Tibial artery (tissue), 4 donors: ENCODE measurements around the gene PTPN12.
"Not testable (repeated sequence)": the region's sequence is repeated elsewhere in the genome, so short reads cannot be mapped to it uniquely, and the experiment has no call there.

Experiments
- DNase-seq, 2 donors: peaks; one replicate each; pipeline ENCODE4 v3.0.0-alpha.2; 2019
- H3K27ac ChIP-seq, 2 donors: fragments of 200-600 bp; sonication (generic) in 1 of 2; 1 replicate in 1 of 2; 2 replicates in 1 of 2; pipeline ENCODE4 v1.5.1; 2018 to 2019; ENCODE audit warnings: mild to moderate bottlenecking in 1 of 2
- H3K27me3 ChIP-seq, 2 donors: fragments of 200-600 bp; sonication (generic) in 1 of 2; one replicate each; pipeline versions ENCODE4 v1.5.1 to v1.6.0; 2016 to 2019
- H3K36me3 ChIP-seq, 3 donors: fragments of 200-600 bp; sonication (generic) in 2 of 3; one replicate each; pipeline ENCODE4 v1.5.1; 2016 to 2019; ENCODE audit warnings: mild to moderate bottlenecking in 2 of 3
- H3K4me1 ChIP-seq, 4 donors: fragments of 200-600 bp; sonication (generic) in 2 of 4; 1 replicate in 3 of 4; 2 replicates in 1 of 4; pipeline ENCODE4 v1.5.1; 2016 to 2019
- H3K4me3 ChIP-seq, 2 donors: fragments of 200-600 bp; sonication (generic) in 1 of 2; 1 replicate in 1 of 2; 2 replicates in 1 of 2; pipeline ENCODE4 v1.5.1; 2018 to 2019; ENCODE audit warnings: mild to moderate bottlenecking in 2 of 2
- H3K9me3 ChIP-seq, 3 donors: fragments of 200-600 bp; sonication (generic) in 1 of 3; one replicate each; pipeline ENCODE4 v1.5.1; 2016 to 2019
- intact Hi-C: fragments of 100-400 bp; cut with DNase I; formaldehyde crosslinking; loops from one replicate; pipeline ENCODE4 v1.15.0; 2023; ENCODE audit warnings: low total_unique reads
- TF ChIP-seq, protein P1 (sequence below), 2 experiments: fragments of 200-600 bp in 1 of 2; fragments of 450-650 bp in 1 of 2; IDR thresholded peaks; one replicate each; pipeline ENCODE4 v1.5.1; 2017 to 2019; ENCODE audit warnings: antibody characterized with exemption in 2 of 2, mild to moderate bottlenecking in 1 of 2, moderate library complexity in 1 of 2

Gene PTPN12

GRCh38 chr7:77504951-77505350 lies 32.1 kb upstream of the PTPN12 start:
- Histone ChIP-seq H3K9me3 (no peaks in the 10 kb centered on the region), H3K27ac (no peak overlapping the region)
- intact Hi-C loops = no loop called here

DNA sequence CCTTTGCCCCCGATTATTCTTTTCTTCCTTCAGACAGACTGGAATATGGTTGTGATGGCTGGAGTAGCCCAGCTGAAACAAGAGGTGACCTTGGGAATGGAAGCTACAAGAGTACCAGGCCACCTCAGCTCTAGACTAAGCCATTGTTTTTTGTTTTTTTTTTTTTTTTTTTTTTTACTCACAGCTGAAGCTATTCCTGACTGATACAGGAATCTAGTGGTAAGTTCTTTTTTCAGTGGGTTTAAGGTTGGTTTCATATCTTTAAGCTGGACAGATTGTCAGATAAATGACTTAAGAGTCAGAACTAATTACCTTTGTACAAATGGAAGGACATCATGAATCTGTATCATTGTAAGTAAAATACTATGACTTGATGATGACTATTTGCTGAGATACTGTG lies 30.2 kb upstream of the PTPN12 start:
- no peak overlapping the region for H3K4me3 ChIP-seq
- H3K36me3 ChIP-seq = no peaks in the 10 kb centered on the region
- no peaks in the 10 kb centered on the region for H3K9me3 ChIP-seq
- H3K4me1 ChIP-seq = no peaks in the 10 kb centered on the region
- H3K27me3 ChIP-seq = no peaks in the 10 kb centered on the region
- no peak for DNase-seq
- H3K27ac ChIP-seq = no peak overlapping the region
- TF ChIP-seq, protein P1, sequence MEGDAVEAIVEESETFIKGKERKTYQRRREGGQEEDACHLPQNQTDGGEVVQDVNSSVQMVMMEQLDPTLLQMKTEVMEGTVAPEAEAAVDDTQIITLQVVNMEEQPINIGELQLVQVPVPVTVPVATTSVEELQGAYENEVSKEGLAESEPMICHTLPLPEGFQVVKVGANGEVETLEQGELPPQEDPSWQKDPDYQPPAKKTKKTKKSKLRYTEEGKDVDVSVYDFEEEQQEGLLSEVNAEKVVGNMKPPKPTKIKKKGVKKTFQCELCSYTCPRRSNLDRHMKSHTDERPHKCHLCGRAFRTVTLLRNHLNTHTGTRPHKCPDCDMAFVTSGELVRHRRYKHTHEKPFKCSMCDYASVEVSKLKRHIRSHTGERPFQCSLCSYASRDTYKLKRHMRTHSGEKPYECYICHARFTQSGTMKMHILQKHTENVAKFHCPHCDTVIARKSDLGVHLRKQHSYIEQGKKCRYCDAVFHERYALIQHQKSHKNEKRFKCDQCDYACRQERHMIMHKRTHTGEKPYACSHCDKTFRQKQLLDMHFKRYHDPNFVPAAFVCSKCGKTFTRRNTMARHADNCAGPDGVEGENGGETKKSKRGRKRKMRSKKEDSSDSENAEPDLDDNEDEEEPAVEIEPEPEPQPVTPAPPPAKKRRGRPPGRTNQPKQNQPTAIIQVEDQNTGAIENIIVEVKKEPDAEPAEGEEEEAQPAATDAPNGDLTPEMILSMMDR (IDR thresholded peaks at IDR 0.05) = no peak
- intact Hi-C loops = no loop called here

More at GRCh38 chr7:77504951-77505350, 32.1 kb upstream of the PTPN12 start:
- TF ChIP-seq, protein P1 (IDR thresholded peaks at IDR 0.05) = no peak
- H3K4me1 ChIP-seq = no peaks in the 10 kb centered on the region
- no peaks in the 10 kb centered on the region for H3K36me3 ChIP-seq
- H3K27me3 ChIP-seq = no peaks in the 10 kb centered on the region
- no peak for DNase-seq
- no peak overlapping the region for H3K4me3 ChIP-seq

DNA sequence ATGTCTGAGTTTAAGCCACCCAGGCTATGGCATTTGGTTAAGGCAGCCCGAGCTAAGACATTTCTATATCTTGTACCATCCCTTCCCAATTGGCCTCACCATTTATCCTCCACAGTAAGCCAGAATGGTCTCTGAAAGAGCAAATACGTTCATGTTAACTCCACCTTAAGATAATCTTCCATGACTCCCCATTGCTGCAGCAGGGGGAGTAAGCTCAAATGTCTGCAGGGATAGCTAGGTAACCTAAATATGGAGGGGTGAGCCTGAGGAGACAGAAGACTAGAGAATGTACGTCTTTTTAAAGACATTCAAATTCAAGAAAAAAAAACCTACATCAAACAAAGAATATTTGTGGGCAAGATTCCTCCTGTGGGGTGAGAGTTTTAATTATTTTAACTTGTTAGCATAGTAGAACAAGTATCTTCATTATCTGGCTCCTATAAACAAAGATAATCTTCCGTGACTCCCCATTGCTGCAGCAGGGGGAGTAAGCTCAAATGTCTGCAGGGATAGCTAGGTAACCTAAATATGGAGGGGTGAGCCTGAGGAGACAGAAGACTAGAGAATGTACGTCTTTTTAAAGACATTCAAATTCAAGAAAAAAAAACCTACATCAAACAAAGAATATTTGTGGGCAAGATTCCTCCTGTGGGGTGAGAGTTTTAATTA lies 24.0 kb upstream of the PTPN12 start:
- H3K4me1 ChIP-seq, DNase-seq, intact Hi-C loops, H3K9me3 ChIP-seq, H3K4me3 ChIP-seq, H3K36me3 ChIP-seq, H3K27ac ChIP-seq, H3K27me3 ChIP-seq: not testable (repeated sequence)

DNA sequence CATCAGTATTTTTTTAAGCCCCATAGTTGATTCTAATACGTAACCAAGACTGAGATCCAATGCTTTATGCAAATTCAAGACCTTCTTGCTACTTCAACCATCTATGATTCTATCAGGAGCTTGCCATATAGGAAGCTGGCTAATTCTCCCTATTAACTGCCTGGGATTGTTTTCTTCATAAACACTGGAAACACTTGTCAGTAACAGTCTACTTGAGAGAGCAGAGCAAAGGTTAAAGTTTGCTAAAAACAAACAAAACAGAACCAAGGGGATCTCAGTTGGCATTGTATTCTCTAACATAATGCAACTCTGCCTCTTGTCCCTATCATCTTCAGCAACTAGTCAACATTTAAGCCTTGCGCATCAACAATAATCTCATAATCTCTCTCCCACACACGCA lies 21.0 kb upstream of the PTPN12 start:
- DNase-seq = no peak
- intact Hi-C loops = no loop called here
- H3K4me1 ChIP-seq = no peaks in the 10 kb centered on the region

DNA sequence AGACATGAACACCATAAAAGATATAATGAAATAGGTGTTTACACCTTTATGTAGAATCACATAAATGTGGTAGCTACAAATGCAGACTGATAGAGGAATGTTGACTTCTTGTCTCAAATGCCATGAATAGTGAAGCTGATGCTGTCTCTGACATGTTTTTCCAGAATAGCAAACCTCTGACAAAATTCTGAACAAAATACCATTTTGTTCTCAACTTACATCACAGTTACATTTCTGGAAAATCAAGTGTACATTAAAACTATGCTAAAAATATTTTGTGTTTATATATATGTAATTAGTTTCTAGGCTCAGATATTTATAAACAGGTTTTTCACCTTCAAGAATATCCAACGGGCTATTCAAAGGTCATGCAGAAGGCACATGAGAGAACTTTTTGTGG lies 16.8 kb upstream of the PTPN12 start:
- Histone ChIP-seq H3K9me3 (no peaks in the 10 kb centered on the region), H3K36me3 (no peaks in the 10 kb centered on the region), H3K4me3 (no peak overlapping the region), H3K27ac (no peak overlapping the region), H3K4me1 (no peaks in the 10 kb centered on the region), H3K27me3 (no peaks in the 10 kb centered on the region)
- TF ChIP-seq, protein P1 (IDR thresholded peaks at IDR 0.05) = no peak
- intact Hi-C loops = no loop called here
- DNase-seq = no peak

More for the DNA sequence above, 21.0 kb upstream of the PTPN12 start:
- H3K9me3 ChIP-seq = no peaks in the 10 kb centered on the region
- H3K36me3 ChIP-seq = no peaks in the 10 kb centered on the region
- H3K27ac ChIP-seq = no peak overlapping the region
- no peaks in the 10 kb centered on the region for H3K27me3 ChIP-seq
- TF ChIP-seq, protein P1 (IDR thresholded peaks at IDR 0.05) = no peak
- H3K4me3 ChIP-seq = no peak overlapping the region

- DNase-seq = not testable (repeated sequence)
These were observed 15.6 kb upstream of the PTPN12 start for GRCh38 chr7:77521537-77521936.

GRCh38 chr7:77524731-77525130 lies 12.4 kb upstream of the PTPN12 start:
- TF ChIP-seq, protein P1 (IDR thresholded peaks at IDR 0.05) = no peak
- H3K36me3 ChIP-seq = no peaks in the 10 kb centered on the region
- H3K4me3 ChIP-seq = no peak overlapping the region
- intact Hi-C loops = no loop called here
- H3K27me3 ChIP-seq = no peaks in the 10 kb centered on the region
- DNase-seq = no peak
- no peaks in the 10 kb centered on the region for H3K9me3 ChIP-seq
- no peak overlapping the region for H3K27ac ChIP-seq
- no peaks in the 10 kb centered on the region for H3K4me1 ChIP-seq

More at GRCh38 chr7:77521537-77521936, 15.6 kb upstream of the PTPN12 start:
- H3K4me3 ChIP-seq, intact Hi-C loops, H3K9me3 ChIP-seq, H3K4me1 ChIP-seq, H3K27me3 ChIP-seq, H3K27ac ChIP-seq, H3K36me3 ChIP-seq: not testable (repeated sequence)
